GM19351 (cell line): ENCODE results near the gene TMIGD1.

ENCODE experiments used
- ATAC-seq: cut with Tn5 transposase; IDR thresholded peaks from one replicate; pipeline ENCODE4 v1.9.1; 2021; ENCODE audit warnings: mild to moderate bottlenecking, moderate library complexity; ENCODE audit not compliant: unreplicated experiment

The TMIGD1 gene, protein sequence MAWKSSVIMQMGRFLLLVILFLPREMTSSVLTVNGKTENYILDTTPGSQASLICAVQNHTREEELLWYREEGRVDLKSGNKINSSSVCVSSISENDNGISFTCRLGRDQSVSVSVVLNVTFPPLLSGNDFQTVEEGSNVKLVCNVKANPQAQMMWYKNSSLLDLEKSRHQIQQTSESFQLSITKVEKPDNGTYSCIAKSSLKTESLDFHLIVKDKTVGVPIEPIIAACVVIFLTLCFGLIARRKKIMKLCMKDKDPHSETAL

GRCh38 chr17:30333503-30334360, at the start of gene TMIGD1:
Gene TMIGD1, minus strand, starts transcription at chr17:30334057. Its CDS starts 1,924 bp downstream, at chr17:30332133.
- ATAC-seq = no peak

- ATAC-seq = no peak
These were observed 48.5 kb upstream of the TMIGD1 start for GRCh38 chr17:30382345-30382744.

- ATAC-seq = no peak
These were observed 47.4 kb upstream of the TMIGD1 start for GRCh38 chr17:30381340-30381659.

DNA sequence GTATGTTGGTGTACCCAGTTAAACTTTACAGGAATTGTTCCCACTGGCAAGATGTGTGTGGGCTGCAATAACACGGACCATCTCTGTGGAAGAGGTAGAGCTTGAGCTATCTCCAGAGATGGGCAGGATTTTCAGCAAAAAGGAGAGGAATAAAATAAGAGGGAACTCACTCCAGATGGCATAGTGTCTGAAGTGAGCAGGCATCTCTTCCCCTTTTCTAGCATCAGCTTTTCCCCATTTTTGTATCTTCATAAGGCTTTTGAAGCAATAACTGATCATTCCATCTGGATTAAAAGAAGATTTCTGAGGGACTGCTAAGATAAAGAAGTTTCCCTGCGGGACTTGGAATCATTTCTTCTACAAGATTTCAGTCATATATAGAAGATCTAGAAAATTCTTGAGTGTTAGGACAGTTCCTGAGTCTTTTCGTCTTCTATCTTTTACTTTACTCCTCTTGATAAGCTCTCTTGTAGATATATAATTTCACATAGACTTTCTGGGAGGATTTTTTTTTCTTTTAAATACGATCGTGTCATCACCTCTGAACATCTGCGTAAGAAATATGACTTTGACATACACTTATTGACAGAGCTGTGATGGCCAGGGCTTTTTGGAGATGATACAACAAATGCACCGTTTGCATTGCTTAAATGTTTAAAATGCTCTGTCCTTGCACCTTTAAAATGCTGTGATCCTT, 46.9 kb upstream of the TMIGD1 start:
- ATAC-seq = no peak

- ATAC-seq = peak; percentile 5
These were observed 46.1 kb upstream of the TMIGD1 start for GRCh38 chr17:30379903-30380381.

- peak; percentile 14 for ATAC-seq
These were observed 45.5 kb upstream of the TMIGD1 start for GRCh38 chr17:30379303-30379902.

DNA sequence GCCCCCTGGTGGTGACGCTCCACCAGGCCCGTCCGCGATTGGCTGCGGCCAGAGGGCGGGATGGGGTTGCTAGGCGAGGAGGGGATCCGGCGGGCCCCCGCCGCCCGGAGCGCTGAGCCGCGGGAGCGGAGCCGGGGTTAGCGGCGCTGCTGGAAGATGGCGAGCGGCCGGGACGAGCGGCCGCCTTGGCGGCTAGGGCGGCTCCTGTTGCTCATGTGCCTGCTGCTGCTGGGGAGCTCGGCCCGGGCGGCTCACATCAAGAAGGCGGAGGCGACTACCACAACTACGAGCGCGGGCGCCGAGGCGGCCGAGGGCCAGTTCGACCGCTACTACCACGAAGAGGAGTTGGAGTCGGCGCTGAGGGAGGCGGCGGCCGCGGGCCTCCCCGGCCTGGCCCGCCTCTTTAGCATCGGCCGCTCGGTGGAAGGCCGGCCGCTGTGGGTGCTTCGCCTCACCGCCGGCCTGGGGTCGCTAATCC, 45.0 kb upstream of the TMIGD1 start, which contains the start of gene CPD:
Gene CPD, plus strand, starts transcription at position 103 of the 478 bp plus-strand sequence. Its CDS starts 54 bp downstream, at position 157.
- ATAC-seq = peak; percentile 85

- no peak for ATAC-seq
These were observed 44.5 kb upstream of the TMIGD1 start for GRCh38 chr17:30378241-30378824.

DNA sequence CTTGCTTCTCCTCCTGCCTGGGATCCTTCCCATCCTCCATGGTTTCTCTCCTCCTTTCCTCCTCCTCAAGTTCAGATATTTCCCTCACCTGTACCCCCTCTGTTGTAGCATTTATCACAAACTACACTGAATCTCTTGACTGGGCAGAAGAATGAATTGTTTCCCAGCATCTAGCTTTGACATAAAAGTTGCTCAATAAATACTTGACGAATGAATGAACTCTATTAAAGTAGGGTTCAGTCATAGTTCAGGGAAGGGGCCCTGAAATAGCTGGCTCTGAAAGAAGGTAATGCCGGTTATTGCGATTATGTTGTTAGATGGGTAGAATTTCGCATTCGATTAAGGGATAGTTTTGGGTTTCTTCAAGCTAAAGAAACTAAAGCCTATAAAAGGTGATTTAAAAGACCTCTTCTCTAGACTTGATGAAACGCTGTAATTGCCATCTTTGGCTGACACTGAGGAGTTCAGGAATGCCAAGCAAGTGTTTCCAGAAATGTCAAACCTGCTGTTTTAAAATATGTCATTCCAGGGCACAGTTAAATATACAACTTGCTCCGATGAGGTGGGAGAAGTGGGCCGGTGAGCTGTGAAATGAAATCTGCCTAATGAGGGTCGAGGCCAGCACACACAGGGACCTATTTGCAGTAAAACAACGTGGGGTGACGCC, 43.9 kb upstream of the TMIGD1 start:
- no peak for ATAC-seq

GRCh38 chr17:30376621-30377452, 43.0 kb upstream of the TMIGD1 start:
- ATAC-seq = no peak

GRCh38 chr17:30375661-30376060, 41.8 kb upstream of the TMIGD1 start:
- ATAC-seq = no peak

DNA sequence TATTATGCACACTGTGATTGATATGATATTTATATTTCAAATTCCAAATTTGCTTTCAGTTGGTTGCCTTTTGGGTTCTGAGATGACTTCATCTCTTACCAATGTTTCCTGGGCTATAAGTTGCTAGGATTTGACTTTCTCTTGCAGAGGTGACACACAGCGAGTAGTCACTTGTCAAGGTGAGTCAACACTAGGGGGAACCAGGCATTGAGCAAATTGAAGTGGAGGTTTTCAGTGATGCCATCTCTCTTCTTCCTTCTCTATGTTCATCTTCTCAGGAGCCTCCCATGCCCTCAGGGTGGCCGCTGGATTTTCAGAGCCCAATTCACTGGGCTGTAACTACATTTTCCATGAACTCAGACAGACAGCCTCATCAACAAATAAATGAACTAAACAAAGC, 38.9 kb upstream of the TMIGD1 start:
- ATAC-seq = no peak

DNA sequence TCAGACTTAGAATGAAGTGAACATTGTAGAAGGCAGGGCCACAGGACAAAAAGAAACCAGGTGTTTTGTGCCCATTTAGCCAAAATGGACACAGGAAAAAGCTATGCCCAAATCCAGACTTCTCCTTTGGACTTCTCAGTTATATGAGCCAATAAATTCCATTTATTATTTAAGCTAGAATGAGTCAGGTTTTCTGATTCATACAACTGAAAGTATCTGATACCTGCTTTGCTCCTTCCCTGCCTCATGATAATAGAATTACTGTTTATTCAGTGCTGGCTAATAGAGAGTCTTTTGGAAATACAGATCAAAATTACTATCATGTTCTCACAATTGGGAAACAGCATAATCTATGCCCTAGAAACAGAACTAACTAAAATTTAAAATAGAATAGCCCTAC, 36.1 kb upstream of the TMIGD1 start:
- ATAC-seq = no peak

GRCh38 chr17:30368912-30369720, 35.3 kb upstream of the TMIGD1 start:
- no peak for ATAC-seq

DNA sequence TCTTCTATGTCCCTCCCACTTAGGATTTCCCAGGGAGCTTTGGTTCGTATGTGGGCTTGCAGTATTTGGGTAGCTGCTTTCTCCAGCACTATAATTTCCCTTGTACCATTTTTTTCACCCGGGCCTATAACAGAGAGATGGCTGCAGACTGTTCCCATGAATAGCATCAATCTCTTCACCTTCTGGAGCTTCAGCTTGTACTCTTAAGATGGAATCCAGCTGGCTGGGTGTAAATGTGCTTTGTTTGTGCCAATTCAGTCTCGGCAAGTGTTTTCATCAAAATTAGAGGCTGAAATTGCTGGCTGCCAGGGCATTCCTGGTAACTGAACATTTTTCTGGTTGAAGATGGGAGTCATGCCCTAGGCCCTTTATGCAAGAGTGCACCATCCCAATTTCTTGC, 32.7 kb upstream of the TMIGD1 start:
- no peak for ATAC-seq

DNA sequence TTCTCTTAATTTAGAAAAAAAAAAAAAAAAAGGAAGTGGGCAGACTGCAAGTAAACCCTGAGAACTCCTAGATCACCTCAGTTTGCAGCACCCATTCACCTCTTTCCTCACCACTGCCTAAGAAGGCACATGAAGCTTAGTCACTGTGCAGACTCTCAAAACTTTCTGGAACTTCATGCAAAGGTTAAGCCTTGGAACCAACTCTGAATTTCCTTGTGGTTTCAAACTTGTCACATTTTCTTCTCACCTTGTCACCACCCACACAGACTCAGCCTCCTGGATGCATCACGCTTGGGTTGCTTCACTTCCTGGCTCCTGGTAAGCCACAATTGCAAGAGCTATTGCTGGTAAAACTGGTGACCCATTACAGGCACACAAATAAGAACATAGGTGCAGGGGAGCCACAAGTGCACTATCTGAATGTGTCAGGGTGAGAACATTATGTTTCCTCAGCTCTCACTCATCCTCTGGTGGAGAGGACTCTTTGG, 29.9 kb upstream of the TMIGD1 start:
- peak; percentile 90 for ATAC-seq

- ATAC-seq = no peak
These were observed 28.0 kb upstream of the TMIGD1 start for GRCh38 chr17:30361766-30362279.
